K562 (cell line): Measurements from ENCODE around the gene IL6ST.

Experiments used
- CREM ChIP-seq: IDR thresholded peaks from 2 replicates; pipeline ENCODE4 v1.6.1; 2014; ENCODE audit warnings: antibody characterized with exemption, low read depth
- DPF2 ChIP-seq: fragments of 450-650 bp; IDR thresholded peaks from 2 replicates; pipeline ENCODE4 v1.6.1; 2016
- EGR1 ChIP-seq: fragments of 450-650 bp; conservative IDR thresholded peaks from 2 replicates; pipeline ENCODE4 v1.6.1; 2017; ENCODE audit warnings: mild to moderate bottlenecking
- FOXK1 ChIP-seq: sonication (generic); formaldehyde crosslinking; IDR thresholded peaks from 2 replicates; pipeline ENCODE4 v1.8.0; 2022; ENCODE audit warnings: missing genetic modification reagents, mild to moderate bottlenecking, borderline replicate concordance
- FOXP1 ChIP-seq: sonication (generic); formaldehyde crosslinking; IDR thresholded peaks from 2 replicates; pipeline ENCODE4 v1.8.0; 2022; ENCODE audit warnings: mild to moderate bottlenecking, missing genetic modification reagents
- NRF1 ChIP-seq, 2 experiments: fragments of 450-650 bp; IDR thresholded peaks in 1 of 2; conservative IDR thresholded peaks in 1 of 2; 2 replicates each; pipeline ENCODE4 v1.6.1; 2014; ENCODE audit warnings: mild to moderate bottlenecking in 2 of 2
- POLR2A ChIP-seq: fragments of 450-650 bp; conservative IDR thresholded peaks from 2 replicates; pipeline ENCODE4 v1.6.1; 2016
- SMC3 ChIP-seq: conservative IDR thresholded peaks from 2 replicates; pipeline ENCODE4 v1.6.1; 2011; ENCODE audit warnings: low read depth, low read length, improper control_type of control experiment; ENCODE audit not compliant: insufficient read depth
- SP1 ChIP-seq: sonication (generic); formaldehyde crosslinking; IDR thresholded peaks from 2 replicates; pipeline ENCODE4 v1.8.1; 2022; ENCODE audit warnings: mild to moderate bottlenecking, missing genetic modification reagents
- TAF1 ChIP-seq: IDR thresholded peaks from 2 replicates; pipeline ENCODE4 v1.6.1; 2011; ENCODE audit warnings: mild to moderate bottlenecking, low read length, moderate library complexity; ENCODE audit not compliant: insufficient read depth, control insufficient read depth, severe bottlenecking; ENCODE audit errors: extremely low read depth
- ZNF24 ChIP-seq: fragments of 450-650 bp; IDR thresholded peaks from 2 replicates; pipeline ENCODE4 v1.6.1; 2016
- ZNF274 ChIP-seq: IDR thresholded peaks from 2 replicates; pipeline ENCODE4 v1.6.1; 2011; ENCODE audit warnings: low read depth, mild to moderate bottlenecking, low read length, moderate library complexity, borderline replicate concordance
- TF ChIP-seq, protein P1 (sequence below), 3 experiments: IDR thresholded peaks in 2 of 3; conservative IDR thresholded peaks in 1 of 3; 2 replicates each; pipeline ENCODE4 v1.5.1; 2011 to 2012; ENCODE audit warnings: low read length in 3 of 3, mild to moderate bottlenecking in 3 of 3, control low read depth in 2 of 3, improper control_type of control experiment in 1 of 3, inconsistent platforms in 1 of 3, low read depth in 1 of 3, mixed read lengths in 1 of 3, moderate library complexity in 1 of 3; ENCODE audit not compliant: insufficient read depth in 2 of 3
- TF ChIP-seq, protein P2 (sequence below): fragments of 150-350 bp; IDR thresholded peaks from 2 replicates; pipeline ENCODE4 v1.6.1; 2014; ENCODE audit warnings: low read depth, mild to moderate bottlenecking, low read length, borderline replicate concordance

DNA sequence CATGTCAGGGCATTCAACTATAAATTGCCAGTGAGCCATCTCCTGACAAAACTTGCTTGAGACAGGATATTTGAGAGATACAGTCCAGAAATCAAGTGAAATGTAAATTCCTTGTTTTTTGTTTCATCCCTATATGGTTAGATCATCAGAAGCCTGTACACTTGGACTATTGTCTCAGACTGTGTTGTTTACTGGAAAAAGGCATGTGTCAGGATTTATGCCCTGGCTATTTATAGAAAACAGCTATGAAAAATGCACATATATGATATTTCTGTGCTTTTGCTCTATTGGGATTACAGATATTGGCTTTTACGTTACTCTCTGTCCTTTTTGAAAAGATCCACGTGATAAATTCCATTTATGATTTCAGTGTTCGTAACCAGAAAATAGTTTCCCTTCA lies 99.4 kb downstream of the IL6ST start:
- TF ChIP-seq DPF2 (no peak), NRF1 (conservative IDR thresholded peaks at IDR 0.05 in 1 of 2, IDR thresholded peaks at IDR 0.05 in 1 of 2) (no peak), TAF1 (no peak), SP1 (CRISPR knock-in tag) (no peak), POLR2A (no peak), SMC3 (no peak), FOXK1 (CRISPR knock-in tag) (no peak), ZNF24 (no peak), EGR1 (no peak), CREM (no peak), FOXP1 (no peak), ZNF274 (no peak)
- TF ChIP-seq, protein P1, sequence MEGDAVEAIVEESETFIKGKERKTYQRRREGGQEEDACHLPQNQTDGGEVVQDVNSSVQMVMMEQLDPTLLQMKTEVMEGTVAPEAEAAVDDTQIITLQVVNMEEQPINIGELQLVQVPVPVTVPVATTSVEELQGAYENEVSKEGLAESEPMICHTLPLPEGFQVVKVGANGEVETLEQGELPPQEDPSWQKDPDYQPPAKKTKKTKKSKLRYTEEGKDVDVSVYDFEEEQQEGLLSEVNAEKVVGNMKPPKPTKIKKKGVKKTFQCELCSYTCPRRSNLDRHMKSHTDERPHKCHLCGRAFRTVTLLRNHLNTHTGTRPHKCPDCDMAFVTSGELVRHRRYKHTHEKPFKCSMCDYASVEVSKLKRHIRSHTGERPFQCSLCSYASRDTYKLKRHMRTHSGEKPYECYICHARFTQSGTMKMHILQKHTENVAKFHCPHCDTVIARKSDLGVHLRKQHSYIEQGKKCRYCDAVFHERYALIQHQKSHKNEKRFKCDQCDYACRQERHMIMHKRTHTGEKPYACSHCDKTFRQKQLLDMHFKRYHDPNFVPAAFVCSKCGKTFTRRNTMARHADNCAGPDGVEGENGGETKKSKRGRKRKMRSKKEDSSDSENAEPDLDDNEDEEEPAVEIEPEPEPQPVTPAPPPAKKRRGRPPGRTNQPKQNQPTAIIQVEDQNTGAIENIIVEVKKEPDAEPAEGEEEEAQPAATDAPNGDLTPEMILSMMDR (IDR thresholded peaks at IDR 0.05 in 2 of 3, conservative IDR thresholded peaks at IDR 0.05 in 1 of 3; ENCODE audit: insufficient read depth in 2 of 3, low read depth in 1 of 3, low read length in 3 of 3), result no peak
- TF ChIP-seq, protein P2, sequence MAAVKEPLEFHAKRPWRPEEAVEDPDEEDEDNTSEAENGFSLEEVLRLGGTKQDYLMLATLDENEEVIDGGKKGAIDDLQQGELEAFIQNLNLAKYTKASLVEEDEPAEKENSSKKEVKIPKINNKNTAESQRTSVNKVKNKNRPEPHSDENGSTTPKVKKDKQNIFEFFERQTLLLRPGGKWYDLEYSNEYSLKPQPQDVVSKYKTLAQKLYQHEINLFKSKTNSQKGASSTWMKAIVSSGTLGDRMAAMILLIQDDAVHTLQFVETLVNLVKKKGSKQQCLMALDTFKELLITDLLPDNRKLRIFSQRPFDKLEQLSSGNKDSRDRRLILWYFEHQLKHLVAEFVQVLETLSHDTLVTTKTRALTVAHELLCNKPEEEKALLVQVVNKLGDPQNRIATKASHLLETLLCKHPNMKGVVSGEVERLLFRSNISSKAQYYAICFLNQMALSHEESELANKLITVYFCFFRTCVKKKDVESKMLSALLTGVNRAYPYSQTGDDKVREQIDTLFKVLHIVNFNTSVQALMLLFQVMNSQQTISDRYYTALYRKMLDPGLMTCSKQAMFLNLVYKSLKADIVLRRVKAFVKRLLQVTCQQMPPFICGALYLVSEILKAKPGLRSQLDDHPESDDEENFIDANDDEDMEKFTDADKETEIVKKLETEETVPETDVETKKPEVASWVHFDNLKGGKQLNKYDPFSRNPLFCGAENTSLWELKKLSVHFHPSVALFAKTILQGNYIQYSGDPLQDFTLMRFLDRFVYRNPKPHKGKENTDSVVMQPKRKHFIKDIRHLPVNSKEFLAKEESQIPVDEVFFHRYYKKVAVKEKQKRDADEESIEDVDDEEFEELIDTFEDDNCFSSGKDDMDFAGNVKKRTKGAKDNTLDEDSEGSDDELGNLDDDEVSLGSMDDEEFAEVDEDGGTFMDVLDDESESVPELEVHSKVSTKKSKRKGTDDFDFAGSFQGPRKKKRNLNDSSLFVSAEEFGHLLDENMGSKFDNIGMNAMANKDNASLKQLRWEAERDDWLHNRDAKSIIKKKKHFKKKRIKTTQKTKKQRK, result no peak
